Measurements from ENCODE around the gene ACOT9. TPM values are rescaled to one million over a fixed set of nuclear protein-coding genes. Genes with fewer than 3 reads are reported as not detected.

Gene ACOT9, protein sequence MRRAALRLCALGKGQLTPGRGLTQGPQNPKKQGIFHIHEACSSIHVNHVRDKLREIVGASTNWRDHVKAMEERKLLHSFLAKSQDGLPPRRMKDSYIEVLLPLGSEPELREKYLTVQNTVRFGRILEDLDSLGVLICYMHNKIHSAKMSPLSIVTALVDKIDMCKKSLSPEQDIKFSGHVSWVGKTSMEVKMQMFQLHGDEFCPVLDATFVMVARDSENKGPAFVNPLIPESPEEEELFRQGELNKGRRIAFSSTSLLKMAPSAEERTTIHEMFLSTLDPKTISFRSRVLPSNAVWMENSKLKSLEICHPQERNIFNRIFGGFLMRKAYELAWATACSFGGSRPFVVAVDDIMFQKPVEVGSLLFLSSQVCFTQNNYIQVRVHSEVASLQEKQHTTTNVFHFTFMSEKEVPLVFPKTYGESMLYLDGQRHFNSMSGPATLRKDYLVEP
- total RNA-seq: 10 to 100 TPM; 22.4 to 25.9 TPM
- long read RNA-seq, transcript ACOT9-201 (15 exons, 1,675 nt): major isoform, 31 of 52 reads
- long read RNA-seq, transcript ACOT9-204 (16 exons, 3,117 nt): minor isoform, 6 of 52 reads
- long read RNA-seq, partial matches to known transcripts: 6 of 52 reads
- long read RNA-seq, other reads (novel, unspliced or antisense): 8 of 52 reads

DNA sequence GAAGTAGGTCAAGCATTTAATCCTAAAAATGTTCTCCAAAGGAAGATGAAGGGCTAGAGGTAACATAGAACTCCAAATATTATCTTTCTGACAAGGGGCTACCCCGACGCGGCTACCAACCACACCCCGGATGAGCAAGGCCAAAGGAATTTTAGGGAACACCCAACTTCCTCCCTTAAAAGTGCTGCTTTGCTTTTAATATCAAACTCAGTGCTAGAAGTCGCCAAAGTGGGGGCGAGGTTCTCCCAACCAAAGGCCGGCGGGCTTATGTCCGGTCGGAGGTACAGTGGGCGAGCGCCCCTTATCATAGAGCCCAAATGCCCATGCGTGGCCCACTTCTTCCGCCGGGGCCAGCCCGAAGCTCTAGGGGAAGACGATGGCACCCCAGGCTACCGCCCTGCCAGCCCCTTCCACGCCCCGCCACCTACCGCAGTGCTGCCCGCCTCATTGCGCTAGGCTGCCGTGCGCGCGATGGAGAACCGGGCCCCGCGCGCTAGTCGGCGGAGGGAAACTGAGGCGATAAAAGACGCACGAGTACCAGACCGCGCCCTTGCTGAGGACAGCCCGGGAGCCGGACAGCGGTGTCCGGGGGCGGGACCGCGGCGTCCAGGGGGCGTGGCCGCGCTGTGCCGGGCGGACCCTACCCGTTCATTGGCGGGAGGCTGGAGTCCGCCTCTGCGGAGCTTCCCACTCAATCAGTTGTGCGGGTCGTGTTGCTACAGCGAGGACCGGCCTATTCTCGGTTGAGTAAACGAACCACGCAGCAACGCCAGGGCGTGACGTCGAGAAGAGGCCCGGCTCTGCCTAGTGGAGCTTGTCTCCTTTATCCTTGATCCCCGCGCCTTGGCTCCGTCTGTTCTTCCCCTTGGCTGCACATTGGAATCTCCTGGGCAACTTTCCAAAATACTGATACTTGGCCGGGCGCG lies at the start of gene ACOT9:
Gene ACOT9 (minus strand): TSS at position 580 of the 926 bp plus-strand sequence. CDS start 132 bp downstream, at position 448.
- intact Hi-C loops (cut with DNase I, micrococcal nuclease): no loop called here
- peak; percentile 98 for ATAC-seq
- peak; percentile 87 to 96 for DNase-seq

DNA sequence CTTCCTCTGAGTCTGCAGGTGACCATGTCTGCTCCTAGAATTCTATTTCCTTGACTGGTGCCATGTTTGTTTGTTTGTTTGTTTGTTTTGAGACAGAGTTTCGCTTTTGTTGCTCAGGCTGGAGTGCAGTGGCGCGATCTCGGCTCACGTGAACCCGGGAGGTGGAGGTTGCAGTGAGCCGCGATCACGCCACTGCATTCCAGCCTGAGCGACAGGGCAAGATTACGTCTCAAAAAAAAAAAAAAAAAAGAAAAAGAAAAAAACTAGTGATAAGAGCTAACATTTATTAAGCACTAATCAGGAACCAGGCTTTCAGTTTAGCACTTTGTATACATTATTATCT lies 47.0 kb upstream of the ACOT9 start:
- DNase-seq: no peak
- intact Hi-C loops (cut with DNase I, micrococcal nuclease): no loop called here
- ATAC-seq: no peak

DNA sequence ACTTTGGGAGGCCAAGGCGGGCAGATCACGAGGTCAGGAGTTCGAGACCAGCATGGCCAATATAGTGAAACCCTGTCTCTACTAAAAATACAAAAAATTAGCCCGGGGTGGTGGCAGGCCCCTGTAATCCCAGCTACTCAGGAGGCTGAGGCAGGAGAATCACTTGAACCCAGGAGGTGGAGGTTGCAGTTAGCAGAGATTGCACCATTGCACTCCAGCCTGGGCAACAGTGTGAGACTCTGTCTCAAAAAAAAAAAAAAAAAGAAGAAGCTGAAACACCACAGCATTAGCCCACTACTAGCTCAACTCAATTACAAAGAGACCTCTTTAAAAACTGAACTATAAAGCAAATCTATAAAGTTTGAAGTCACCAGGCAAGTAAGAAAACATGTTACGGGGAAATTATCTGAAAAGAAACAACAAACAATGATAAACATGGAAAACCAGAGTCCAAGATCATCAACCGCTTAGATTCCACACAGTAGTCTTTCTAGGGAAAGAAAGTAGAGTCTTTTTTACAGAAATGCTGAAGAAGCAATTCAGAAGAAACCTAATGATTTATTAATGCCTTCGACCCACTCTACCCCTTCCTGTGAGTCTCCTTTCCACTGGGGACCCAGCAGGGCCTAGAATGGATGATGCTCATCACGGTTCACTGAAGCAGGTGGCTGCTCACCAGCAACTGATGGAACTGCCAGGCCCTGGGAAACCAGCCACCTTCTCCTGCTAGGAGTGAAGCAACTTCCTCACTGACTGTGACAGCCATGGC lies 46.5 kb upstream of the ACOT9 start:
- ATAC-seq: no peak
- intact Hi-C loops (cut with DNase I, micrococcal nuclease): no loop called here
- DNase-seq: no peak

DNA sequence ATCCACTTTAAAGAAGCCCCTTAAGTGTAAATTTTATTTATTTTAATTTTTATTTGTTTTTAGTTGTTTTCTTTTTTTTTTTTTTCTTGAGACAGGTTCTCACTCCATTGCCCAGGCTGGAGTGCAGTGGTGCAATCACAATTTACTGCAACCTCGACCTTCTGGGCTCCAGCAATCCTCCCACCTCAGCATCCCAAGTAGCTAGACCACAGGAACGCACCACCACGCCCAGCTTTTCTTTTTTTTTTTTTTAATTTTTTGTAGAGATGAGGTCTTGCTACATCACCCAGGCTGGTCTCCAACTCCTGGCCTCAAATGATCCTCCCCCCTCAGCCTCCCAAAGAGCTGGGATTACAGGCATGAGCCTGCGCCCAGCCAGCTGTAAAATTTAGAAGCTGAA lies 45.9 kb upstream of the ACOT9 start:
- ATAC-seq: no peak
- no peak for DNase-seq
- intact Hi-C loops (cut with DNase I, micrococcal nuclease): no loop called here

DNA sequence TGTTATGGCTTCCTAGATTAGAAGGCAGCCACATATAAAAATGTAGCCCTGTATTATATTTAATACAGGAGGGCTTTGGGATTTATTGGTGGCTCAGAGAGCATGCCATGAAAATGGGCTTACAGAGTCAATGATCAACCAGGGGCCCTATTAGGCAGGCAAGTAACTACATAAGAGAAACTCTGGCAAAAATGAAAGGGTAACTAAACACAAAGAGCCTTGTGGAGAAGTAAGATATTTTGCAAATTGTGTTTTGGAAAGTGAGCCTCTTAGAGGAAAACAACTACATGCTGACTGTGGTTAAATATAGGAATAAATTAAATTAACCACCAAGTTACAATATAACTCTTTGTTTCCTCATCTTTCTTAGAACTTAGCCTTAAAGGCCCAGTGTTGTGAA lies 45.4 kb upstream of the ACOT9 start:
- DNase-seq (no peak), ATAC-seq (no peak)
- intact Hi-C loops (cut with DNase I, micrococcal nuclease): no loop called here

DNA sequence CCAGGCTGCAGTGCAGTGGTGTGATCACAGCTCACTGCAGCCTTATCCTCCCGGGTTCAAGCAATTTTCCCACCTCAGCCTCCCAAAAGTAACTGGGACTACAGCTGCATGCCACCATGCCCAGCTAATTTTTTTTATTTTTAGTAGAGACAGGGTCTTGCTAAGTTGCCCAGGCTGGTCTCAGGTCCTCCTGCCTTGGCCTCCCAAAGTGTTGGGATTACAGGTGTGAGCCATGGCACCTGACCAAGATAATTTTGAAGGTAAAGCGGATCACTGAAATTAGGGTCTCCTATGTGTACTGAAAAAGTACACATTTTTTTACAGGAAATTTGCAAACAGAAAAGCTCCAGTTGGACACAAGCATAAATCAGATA lies 44.7 kb upstream of the ACOT9 start:
- DNase-seq (no peak), ATAC-seq (no peak)
- intact Hi-C loops (cut with DNase I, micrococcal nuclease): no loop called here

DNA sequence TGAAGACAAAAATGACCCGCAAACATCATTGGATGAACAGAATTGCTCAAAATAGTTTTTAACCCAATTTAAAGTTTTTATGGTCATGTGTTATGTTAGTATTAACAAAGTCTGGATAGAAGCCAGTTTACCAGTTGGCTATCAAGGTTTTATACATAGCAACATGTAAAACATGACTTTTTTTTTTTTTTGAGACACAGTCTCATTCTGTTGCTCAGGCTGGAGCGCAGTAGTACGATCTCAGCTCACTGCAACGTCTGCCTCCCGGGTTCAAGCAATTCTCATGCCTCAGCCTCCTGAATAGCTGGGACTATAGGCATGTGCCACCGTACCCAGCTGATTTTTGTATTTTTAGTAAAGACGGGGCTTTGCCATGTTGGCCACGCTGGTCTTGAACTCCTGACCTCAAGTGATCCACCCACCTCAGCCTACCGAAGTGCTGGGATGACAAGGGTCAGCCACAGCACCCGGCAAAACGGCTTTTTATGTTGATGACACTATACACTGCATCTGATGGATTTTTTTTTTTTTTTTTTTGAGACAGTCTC lies 43.3 kb upstream of the ACOT9 start:
- DNase-seq (no peak), ATAC-seq (no peak)
- intact Hi-C loops (cut with DNase I, micrococcal nuclease): no loop called here

DNA sequence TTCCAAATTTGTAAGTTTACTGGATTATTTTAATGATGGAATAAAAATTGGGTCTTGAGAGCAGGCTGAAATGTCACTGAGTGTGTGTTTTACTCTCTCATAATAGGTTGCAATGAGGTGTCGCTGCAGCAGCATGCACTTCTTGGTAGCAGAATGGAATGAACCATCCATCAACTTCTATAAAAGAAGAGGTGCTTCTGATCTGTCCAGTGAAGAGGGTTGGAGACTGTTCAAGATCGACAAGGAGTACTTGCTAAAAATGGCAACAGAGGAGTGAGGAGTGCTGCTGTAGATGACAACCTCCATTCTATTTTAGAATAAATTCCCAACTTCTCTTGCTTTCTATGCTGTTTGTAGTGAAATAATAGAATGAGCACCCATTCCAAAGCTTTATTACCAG lies 42.5 kb upstream of the ACOT9 start:
- ATAC-seq (no peak), DNase-seq (no peak)
- intact Hi-C loops (cut with DNase I, micrococcal nuclease): no loop called here

DNA sequence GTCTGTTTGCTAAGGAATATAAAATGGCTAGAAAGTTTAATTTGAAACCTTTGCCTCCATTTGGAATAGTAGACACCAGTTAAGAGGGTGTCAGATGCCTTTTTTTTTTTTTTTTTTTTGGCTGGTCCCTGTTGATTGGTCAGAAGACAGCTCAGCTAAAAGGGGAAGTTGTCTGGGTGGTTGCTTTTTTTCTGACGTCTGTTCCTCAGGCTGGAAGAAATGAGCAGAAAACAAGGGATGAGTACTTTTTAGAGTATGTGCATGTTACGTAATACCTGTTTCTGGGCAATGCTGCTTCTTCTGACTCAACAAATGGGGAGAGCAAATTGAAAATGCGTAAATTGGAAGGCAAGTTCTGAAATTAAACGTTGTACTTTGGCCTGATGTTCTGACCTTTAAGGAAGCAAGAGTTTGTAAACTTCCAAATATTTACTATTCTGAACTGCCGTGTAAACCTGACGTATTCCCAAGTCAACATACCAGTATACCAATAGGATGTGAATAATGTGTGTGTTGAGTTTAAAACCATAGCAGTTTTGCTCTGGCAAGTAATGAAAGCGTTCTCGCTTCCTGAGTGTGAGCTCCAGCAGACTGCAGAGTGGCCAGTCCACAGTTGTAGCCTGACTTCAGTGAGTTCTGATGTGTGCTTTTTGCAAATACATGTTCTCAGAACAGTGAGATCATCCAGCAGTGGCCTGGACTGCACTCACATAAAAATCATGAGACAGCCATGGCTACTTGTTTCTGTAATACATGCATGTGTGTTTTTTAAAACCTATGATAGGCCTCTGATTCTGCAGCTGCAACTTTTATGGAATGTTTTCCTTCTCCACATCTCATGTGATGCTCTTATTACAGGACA lies 41.6 kb upstream of the ACOT9 start:
- peak; percentile 8 for ATAC-seq
- intact Hi-C loops (cut with DNase I, micrococcal nuclease): loop anchor here in 1 of 2 donors (5.0 kb wide), 1 partner anchor 118 kb away; no protein-coding TSS in a partner anchor
- DNase-seq: no peak

DNA sequence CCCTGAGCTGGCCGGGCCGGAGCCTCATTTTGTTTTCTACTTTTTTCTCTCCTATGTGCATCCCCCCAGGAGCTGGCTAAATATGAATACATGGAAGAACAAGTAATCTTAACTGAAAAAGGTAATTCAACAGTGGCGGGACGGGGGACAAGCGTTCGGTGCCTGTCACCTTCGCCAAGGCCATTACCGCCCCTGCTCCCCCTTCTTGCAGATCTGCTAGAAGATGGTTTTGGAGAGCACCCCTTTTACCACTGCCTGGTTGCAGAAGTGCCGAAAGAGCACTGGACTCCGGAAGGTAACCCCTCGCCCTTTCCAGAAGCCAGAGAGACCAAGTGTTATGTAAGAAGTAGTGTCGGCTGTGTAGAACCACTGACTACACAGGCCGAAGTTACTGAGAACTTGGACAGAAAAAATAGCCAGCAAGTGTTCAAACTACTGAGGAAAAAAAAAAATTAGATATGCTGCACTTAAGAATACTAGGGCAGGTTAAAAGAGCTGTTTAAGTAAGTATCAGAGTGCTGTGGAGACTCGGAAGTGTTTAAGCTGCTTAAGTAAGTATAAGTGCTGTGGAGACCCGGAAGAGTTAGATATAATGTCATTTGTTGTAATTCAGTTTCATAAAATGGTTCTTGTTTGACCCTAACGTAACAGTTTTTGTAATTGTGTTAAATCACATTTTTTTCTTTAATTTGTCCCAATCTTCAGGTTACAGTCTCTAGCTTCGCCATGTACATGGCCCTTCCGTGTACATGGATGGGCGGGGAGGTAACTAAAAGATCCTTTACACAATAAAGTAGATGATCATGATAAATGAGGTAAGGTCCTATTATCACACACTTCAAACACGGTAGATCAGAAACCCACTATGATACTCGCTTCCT lies 40.8 kb upstream of the ACOT9 start:
- intact Hi-C loops (cut with DNase I, micrococcal nuclease): loop anchor here in 1 of 2 donors (5.0 kb wide), 1 partner anchor 118 kb away; no protein-coding TSS in a partner anchor
- ATAC-seq (peak; percentile 15), DNase-seq (no peak)

DNA sequence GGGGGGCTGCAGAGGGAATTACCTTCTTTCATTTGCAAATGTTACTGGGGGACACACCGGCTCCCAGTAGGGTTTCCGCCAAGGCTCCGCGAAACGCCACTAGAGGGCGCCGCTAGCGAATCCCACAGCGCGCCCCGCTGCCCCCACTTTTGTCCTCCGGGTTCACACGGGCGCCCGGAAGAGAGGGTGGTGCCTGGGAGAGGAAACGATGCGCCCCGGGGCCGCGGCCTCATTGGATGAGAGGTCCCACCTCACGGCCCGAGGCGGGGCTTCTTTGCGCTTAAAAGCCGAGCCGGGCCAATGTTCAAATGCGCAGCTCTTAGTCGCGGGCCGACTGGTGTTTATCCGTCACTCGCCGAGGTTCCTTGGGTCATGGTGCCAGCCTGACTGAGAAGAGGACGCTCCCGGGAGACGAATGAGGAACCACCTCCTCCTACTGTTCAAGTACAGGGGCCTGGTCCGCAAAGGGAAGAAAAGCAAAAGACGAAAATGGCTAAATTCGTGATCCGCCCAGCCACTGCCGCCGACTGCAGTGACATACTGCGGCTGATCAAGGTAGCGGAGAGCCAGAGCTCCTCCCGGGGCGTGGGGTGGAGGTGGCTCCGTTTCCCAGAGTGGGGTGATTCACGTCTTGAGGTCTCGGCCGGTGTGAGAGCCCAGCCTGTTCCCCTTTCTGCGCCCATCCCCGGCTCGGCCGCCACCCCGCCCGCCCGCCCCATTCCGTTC lies 40.0 kb upstream of the ACOT9 start, which contains the start of gene SAT1:
Gene SAT1 (plus strand): TSS at position 311 of the 726 bp plus-strand sequence. CDS start 179 bp downstream, at position 490.
- DNase-seq: peak; percentile 96 to 97
- intact Hi-C loops (cut with DNase I, micrococcal nuclease): loop anchor here in 1 of 2 donors (5.0 kb wide), 1 partner anchor 119 kb away; no protein-coding TSS in a partner anchor
- peak; percentile 87 for ATAC-seq

DNA sequence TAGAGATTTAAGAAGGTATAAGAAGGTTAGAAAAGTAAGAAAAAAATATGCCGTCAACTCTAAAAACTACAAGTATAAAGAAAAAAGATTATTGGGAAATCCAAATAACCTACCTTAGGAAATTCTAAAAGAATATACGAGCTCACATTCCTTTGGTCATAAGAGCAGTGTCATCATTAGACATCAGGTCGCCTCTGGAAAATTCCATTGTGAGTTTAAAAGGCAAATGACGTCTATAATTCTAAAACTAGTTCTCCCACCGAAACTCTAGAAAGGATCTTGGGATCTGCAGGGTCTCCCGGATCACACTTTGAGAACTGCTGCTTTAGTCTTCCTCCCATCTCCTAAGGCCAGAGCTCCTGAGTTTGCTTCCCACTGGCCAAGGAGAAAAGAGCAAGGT lies 39.4 kb upstream of the ACOT9 start:
- intact Hi-C loops (cut with DNase I, micrococcal nuclease): loop anchor here in 1 of 2 donors (5.0 kb wide), 1 partner anchor 120 kb away; no protein-coding TSS in a partner anchor
- no peak for DNase-seq
- ATAC-seq: no peak

DNA sequence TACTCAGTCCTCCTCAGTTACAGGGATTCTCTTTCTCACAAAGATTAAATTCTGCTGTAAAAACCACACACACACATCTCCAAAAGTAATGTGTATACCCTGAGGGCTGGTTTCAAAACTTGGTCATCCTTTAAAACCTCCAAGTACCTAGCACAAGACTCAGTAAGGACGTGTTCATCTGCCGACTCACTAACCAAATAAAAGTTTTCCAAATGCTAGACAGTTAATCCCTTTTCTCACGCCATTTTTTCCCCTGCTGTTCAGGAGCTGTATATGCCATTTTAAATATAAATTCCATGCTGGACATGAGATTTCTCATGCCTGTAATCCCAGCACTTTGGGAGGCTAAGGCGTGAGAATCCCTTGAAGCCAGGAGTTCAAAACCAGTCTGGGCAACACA lies 35.9 kb upstream of the ACOT9 start:
- DNase-seq (no peak), ATAC-seq (no peak)
- intact Hi-C loops (cut with DNase I, micrococcal nuclease): no loop called here

DNA sequence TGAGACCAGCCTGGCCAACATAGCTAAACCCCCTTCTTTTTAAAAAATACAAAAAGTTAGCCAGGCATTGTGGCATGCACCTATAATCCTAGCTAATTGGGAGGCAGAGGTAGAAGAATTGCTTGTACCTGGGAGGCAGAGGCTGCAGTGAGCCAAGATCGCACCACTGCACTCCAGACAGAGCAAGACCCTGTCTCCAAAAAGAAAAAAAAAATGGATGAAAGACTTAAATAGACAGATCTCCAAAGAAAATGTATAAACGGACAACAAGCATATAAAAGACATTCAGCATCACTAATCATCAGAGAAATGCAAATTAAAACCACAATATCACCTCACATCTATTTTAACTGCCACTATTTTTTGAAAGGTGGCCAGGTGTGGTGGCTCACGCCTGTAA lies 33.3 kb upstream of the ACOT9 start:
- ATAC-seq (no peak), DNase-seq (no peak)
- intact Hi-C loops (cut with DNase I, micrococcal nuclease): no loop called here

DNA sequence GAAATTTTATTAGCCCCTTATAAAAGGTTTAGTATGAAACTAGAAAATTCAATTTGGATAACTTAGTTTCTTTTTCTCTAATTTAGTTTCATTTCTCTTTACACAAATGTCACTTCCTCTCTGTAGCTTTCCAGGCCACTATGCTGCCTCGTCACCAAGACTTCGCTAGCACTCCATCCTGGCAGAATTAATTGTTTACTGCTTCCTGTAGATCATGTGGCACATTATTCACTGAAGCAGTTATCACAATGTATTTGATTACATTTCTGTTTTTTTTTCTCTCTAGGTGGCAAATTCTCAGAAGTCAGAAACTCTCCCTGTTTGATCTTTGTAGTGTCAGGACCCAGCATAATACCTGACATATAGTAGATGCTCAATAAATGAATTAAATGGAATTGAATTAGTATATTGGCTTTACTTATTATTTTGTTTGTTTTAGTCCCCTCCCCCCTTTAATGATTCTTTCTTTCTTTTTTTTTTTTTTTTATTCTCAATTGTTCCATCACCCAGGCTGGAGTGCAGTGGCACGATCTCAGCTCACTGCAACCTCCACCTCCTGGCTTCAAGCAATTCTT lies 30.6 kb upstream of the ACOT9 start:
- ATAC-seq: peak; percentile 56
- intact Hi-C loops (cut with DNase I, micrococcal nuclease): no loop called here
- no peak for DNase-seq
